Panc1 (cell line): ENCODE data around the gene IQUB.

Source experiments
- POLR2AphosphoS5 ChIP-seq: IDR thresholded peaks from 2 replicates; pipeline ENCODE4 v1.6.1; 2012; ENCODE audit warnings: mild to moderate bottlenecking, low read depth, low read length, moderate library complexity
- SIN3A ChIP-seq: IDR thresholded peaks from 2 replicates; pipeline ENCODE4 v1.6.1; 2012; ENCODE audit warnings: low read depth, mild to moderate bottlenecking, low read length, moderate library complexity, borderline replicate concordance; ENCODE audit not compliant: insufficient read depth
- TCF7L2 ChIP-seq: IDR thresholded peaks from 2 replicates; pipeline ENCODE4 v1.6.1; 2011; ENCODE audit warnings: mild to moderate bottlenecking, low read depth, low read length, inconsistent platforms
- TF ChIP-seq, protein P1 (sequence below): fragments of 450-650 bp; IDR thresholded peaks from 2 replicates; pipeline ENCODE4 v1.5.1; 2017; ENCODE audit warnings: mild to moderate bottlenecking
- TF ChIP-seq, protein P2 (sequence below), 2 experiments: IDR thresholded peaks; 2 replicates each; pipeline ENCODE4 v1.6.1; 2011 to 2012; ENCODE audit warnings: low read depth in 2 of 2, control low read depth in 1 of 2, low read length in 1 of 2, mild to moderate bottlenecking in 1 of 2, moderate library complexity in 1 of 2; ENCODE audit not compliant: insufficient read depth in 1 of 2

DNA sequence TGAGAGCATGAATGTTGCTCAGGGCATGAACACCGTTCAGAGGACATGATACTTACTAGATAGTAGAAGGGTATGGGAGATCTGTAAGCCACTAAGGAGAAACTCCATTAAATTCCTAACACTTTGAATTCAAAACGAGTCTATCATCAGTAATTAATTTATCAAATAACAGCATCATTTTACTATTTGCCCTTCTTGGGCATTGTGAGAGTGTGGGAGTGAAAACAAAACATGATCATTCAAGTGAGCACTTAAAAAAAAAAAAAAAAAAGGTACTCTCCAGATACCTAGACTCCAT is 46.7 kb upstream of the IQUB start:
- TF ChIP-seq, protein P1, sequence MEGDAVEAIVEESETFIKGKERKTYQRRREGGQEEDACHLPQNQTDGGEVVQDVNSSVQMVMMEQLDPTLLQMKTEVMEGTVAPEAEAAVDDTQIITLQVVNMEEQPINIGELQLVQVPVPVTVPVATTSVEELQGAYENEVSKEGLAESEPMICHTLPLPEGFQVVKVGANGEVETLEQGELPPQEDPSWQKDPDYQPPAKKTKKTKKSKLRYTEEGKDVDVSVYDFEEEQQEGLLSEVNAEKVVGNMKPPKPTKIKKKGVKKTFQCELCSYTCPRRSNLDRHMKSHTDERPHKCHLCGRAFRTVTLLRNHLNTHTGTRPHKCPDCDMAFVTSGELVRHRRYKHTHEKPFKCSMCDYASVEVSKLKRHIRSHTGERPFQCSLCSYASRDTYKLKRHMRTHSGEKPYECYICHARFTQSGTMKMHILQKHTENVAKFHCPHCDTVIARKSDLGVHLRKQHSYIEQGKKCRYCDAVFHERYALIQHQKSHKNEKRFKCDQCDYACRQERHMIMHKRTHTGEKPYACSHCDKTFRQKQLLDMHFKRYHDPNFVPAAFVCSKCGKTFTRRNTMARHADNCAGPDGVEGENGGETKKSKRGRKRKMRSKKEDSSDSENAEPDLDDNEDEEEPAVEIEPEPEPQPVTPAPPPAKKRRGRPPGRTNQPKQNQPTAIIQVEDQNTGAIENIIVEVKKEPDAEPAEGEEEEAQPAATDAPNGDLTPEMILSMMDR, result peak; percentile 58
- TF ChIP-seq, protein P2, sequence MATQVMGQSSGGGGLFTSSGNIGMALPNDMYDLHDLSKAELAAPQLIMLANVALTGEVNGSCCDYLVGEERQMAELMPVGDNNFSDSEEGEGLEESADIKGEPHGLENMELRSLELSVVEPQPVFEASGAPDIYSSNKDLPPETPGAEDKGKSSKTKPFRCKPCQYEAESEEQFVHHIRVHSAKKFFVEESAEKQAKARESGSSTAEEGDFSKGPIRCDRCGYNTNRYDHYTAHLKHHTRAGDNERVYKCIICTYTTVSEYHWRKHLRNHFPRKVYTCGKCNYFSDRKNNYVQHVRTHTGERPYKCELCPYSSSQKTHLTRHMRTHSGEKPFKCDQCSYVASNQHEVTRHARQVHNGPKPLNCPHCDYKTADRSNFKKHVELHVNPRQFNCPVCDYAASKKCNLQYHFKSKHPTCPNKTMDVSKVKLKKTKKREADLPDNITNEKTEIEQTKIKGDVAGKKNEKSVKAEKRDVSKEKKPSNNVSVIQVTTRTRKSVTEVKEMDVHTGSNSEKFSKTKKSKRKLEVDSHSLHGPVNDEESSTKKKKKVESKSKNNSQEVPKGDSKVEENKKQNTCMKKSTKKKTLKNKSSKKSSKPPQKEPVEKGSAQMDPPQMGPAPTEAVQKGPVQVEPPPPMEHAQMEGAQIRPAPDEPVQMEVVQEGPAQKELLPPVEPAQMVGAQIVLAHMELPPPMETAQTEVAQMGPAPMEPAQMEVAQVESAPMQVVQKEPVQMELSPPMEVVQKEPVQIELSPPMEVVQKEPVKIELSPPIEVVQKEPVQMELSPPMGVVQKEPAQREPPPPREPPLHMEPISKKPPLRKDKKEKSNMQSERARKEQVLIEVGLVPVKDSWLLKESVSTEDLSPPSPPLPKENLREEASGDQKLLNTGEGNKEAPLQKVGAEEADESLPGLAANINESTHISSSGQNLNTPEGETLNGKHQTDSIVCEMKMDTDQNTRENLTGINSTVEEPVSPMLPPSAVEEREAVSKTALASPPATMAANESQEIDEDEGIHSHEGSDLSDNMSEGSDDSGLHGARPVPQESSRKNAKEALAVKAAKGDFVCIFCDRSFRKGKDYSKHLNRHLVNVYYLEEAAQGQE (IDR thresholded peaks at IDR 0.05; ENCODE audit: insufficient read depth in 1 of 2, low read depth in 2 of 2, low read length in 1 of 2), result no peak
- TF ChIP-seq TCF7L2 (no peak), POLR2AphosphoS5 (no peak), SIN3A (no peak)
